Measurements from ENCODE around the gene ZNF276. TPM values are rescaled to one million over a fixed set of nuclear protein-coding genes. Genes with fewer than 3 reads are reported as not detected.
"Not testable (repeated sequence)": the region's sequence is repeated elsewhere in the genome, so short reads cannot be mapped to it uniquely, and the experiment has no call there.

Gene ZNF276
- 39.8 TPM for total RNA-seq

DNA sequence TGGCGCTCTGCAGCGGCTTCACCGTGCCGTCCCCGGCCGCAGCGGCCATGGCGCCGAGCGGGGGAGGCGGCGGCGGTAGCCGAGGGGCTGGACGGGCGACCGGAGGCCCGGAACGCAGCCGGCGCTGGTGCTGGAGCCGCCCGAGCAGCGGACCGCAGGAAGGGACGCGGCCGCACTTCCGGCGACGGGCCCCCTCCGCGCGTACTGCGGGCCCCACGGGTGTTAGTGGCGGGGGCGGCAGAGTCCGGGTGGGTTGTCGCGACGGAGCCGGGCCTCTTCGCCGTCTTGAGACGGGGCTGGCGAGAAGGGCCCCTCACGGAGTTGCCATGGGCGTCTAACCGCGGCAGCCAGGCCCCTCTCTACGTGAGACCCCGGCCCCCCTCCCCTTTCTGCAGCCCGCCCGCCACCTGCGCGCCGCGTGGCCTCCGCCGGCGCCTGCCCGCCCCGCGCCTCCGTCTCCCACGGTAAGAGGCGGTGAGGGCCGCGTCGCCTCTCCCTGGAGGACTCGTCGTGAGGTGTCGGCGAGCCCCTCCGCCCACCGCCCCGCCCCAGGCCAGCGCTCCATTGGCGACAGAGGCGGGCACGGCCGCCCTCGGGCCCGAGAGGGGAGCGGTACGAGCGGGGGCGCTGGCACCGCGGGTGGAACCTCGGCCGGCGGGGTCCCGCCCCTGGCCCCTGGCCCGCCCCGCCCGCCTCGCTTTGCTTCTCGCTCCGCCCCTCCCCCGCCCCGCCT is at the start of gene ZNF276, which contains the start of gene VPS9D1:
Gene ZNF276 (plus strand): TSS at position 725 of the 733 bp plus-strand sequence. CDS start 104 bp downstream, outside the sequence.
Gene VPS9D1 (minus strand): TSS at position 86 of the 733 bp plus-strand sequence. CDS start 37 bp downstream, at position 49.
- DNase-seq (ENCODE audit: low spot score) (peak; percentile 92), ATAC-seq (peak; percentile 83)
- intact Hi-C loops (cut with DNase I) = no loop called here

DNA sequence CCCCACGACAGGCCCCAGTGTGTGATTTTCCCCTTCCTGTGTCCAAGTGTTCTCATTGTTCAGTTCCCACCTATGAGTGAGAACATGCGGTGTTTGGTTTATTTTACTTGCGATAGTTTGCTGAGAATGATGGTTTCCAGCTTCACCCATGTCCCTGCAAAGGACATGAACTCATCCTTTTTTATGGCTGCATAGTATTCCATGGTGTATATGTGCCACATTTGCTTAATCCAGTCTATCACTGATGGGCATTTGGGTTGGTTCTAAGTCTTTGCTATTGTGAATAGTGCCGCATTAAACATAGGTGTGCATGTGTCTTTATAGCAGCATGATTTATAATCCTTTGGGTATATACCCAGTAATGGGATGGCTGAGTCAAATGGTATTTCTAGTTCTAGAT is 49.8 kb upstream of the ZNF276 start:
- DNase-seq (ENCODE audit: low spot score); intact Hi-C loops (cut with DNase I); ATAC-seq: not testable (repeated sequence)

DNA sequence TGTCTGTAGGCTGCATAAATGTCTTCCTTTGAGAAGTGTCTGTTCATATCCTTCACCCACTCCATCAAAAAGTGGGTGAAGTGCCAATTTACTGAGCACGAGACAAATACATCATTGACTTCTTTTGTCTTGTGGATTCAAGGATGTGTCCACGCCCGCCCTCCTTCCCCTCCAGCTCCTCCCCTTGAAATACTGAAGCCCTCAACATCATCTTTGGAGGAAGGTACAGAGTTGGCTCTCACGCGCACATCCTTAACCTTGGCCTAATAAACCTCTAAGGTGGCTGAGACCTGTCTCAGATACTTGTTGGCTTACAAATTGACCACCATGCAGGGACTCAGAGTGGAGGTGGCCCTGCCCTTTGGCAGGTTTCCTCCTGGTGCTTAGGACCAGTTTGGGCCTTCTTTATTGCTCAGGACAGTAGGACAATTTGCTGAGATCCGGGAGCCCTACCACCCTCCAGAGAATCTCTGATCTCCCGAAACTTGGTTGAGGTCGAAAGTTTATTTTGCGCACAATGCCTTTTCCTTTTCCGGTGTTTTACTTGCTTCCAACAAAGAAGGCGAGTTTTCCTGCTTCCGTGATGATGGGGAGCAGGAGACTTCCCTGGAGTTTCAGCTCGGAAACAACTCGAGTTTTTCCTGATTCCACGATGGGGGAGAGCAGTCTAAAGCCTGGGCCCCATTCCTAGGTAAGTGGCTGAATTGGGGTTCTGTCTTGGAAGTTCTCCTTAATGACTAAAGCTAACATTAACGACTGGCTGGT is 49.0 kb upstream of the ZNF276 start:
- intact Hi-C loops (cut with DNase I) = no loop called here
- no peak for ATAC-seq
- DNase-seq (ENCODE audit: low spot score) = no peak

GRCh38 chr16:89678258-89678657 is 43.1 kb upstream of the ZNF276 start:
- DNase-seq (ENCODE audit: low spot score) = no peak
- no peak for ATAC-seq
- intact Hi-C loops (cut with DNase I) = no loop called here

GRCh38 chr16:89685916-89686315 is 35.4 kb upstream of the ZNF276 start:
- ATAC-seq (peak; percentile 14), DNase-seq (ENCODE audit: low spot score) (no peak)
- intact Hi-C loops (cut with DNase I) = no loop called here

DNA sequence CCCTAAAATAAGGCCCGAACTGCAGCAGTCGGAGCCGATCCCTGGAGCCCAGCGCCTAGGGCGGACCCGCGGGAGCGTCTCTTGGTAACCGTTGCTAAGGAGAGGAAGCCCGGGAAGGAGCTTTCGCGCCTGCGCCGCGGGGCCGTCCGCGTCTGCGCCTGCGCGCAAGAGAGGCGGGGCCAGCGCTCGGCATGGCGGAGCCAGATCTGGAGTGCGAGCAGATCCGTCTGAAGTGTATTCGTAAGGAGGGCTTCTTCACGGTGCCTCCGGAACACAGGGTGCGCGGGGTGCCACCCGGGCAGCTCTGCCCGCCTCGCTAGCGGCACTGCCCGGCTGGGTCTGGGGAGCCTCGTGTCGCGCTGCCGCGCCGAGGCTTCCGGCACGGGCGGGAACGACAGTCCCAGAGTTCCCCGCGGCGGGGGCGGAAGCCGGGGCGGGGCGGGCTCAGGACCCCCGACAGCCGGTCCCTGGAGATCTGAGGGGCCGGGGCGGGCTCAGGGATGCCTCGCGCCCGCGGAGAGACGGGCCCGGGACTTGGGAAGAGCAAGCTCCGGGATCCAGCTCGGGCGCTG is 34.7 kb upstream of the ZNF276 start, which contains the start of gene CDK10:
Gene CDK10 (plus strand): TSS at position 170 of the 572 bp plus-strand sequence. CDS start 22 bp downstream, at position 192.
- ATAC-seq (peak; percentile 97), DNase-seq (ENCODE audit: low spot score) (peak; percentile 94)
- intact Hi-C loops (cut with DNase I) = no loop called here

DNA sequence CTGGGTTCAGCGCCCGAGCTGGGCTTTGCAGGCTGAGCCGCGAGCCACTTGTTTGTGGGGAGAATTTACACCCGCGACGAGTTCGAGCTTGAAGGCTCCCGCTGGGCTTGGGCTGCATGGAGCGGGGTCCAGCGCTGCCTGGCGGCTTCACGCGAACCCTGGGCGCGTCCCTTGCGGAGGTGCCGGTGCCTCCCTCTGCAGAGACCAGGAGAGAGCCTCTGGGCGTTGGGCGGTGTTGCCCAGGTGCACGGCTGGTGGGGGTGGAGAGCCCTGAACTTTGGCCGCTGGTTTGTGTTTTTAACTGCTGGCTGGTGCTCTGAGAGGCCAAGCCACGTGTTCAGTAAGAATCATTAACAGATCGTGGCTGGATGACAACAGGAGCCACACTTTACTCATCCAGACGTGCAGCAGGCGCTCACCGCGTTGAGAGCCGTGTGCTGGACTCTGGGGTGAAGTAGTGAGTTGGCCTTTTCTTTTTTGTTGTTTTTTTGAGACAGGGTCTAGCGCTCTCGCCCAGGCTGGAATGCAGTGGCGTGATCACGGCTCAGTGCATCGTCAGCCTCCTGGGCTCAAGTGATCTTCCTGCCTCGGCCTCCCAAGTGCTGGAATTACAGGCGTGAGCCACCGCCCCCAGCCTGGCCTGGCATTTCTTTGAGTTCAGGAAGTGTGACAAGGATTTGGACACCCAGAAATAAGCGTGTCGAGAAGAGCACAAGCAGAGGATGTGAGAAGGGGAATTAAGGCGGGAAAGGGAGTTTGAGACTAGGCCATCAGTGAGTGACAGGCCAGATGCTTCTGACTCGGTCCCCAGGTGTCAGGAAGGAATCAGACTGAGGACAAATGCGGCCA is 34.0 kb upstream of the ZNF276 start:
- DNase-seq (ENCODE audit: low spot score) (no peak), ATAC-seq (peak; percentile 26)
- intact Hi-C loops (cut with DNase I) = no loop called here

DNA sequence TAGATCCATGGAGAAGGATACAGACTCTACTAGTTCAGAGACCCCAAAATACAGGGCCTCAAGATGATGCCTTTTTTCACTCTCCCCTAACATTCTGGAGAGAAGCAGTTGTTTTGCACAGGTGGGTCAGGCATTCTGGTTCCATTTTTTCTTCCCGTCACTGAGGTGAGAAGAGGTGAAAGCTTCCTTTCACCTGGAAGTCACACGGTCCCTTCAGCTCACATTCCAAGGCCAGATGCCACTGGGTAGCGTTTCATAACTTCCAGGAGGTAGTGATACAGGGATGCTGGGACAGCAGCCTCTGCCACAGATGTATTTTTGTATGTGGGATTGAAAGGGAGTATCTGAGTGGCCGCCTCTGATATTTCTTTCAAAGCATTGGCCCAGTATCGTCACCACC is 32.9 kb upstream of the ZNF276 start:
- ATAC-seq (no peak), DNase-seq (ENCODE audit: low spot score) (no peak)
- intact Hi-C loops (cut with DNase I) = no loop called here

GRCh38 chr16:89689142-89689541 is 32.2 kb upstream of the ZNF276 start:
- intact Hi-C loops (cut with DNase I) = no loop called here
- no peak for DNase-seq (ENCODE audit: low spot score)
- no peak for ATAC-seq

DNA sequence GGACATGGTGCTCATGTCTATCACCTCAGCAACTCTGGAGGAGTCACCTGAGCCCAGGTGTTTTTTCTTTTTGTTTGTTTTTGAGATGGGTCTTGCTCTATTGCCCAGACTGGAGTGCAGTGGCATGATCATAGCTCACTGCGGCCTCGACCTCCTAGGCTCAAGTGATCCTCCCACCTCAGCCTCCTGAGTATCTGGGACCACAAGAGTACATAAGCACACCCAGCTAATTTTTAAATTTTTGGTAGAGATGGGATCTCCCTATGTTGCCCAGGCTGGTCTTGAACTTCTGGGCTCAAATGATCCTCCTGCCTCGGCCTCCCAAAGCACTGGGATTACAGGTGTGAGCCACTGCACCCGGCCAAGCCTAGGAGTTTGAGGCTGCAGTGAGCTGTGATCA is 31.7 kb upstream of the ZNF276 start:
- intact Hi-C loops (cut with DNase I); DNase-seq (ENCODE audit: low spot score); ATAC-seq: not testable (repeated sequence)

GRCh38 chr16:89690392-89690901 is 30.9 kb upstream of the ZNF276 start:
- ATAC-seq = no peak
- intact Hi-C loops (cut with DNase I) = no loop called here
- DNase-seq (ENCODE audit: low spot score) = no peak

DNA sequence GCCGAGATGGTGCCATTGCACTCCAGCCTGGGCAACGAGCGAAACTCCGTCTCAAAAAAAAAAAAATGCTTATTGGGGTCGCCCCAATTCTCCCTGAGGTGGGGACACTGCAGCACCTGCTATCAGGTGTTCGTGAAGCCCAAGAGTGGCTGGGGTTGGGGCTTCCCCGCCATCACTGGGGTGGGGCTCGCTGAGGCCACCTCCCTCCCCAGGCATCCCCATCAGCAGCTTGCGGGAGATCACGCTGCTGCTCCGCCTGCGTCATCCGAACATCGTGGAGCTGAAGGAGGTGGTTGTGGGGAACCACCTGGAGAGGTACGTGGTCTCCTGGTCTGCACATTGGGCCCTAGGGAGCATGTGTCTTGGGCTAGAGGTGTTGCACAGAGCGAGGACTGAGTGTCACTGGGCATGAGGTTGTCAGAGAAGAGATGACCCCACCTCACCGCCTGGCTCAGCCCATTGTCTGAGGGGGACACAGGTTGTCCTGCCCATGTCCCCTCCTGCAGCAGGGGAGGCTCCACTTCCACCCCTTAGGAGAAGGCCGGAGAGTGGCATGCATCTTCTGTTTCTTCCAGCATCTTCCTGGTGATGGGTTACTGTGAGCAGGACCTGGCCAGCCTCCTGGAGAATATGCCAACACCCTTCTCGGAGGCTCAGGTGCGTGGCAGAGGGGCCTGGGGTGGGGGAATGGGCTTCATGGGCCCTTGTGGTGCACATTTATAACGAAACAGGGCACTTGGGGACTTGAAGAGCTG is 29.9 kb upstream of the ZNF276 start:
- DNase-seq (ENCODE audit: low spot score) (no peak), ATAC-seq (no peak)

DNA sequence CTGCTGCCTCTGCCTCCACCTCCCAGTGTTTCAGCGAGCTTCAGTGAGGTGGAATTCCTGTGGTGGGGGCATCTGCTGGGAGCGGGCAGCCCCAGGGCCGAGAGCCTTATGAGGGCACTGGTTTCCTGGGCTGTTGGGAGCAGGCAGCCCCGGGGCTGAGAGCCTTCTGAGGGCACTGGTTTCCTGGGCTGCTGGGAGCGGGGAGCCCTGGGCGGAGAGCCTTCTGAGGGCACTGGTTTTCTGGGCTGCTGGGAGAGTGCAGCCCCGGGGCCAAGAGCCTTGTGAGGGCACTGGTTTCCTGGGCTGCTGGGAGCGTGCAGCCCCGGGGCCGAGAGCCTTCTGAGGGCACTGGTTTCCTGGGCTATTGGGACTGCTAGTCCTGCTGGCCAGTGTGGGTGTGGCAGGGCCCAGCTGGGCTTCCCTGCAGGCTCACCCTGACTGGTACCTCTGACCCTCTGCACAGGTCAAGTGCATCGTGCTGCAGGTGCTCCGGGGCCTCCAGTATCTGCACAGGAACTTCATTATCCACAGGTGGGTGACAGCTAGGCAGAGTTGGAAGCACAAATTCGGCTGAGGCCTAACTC is 29.3 kb upstream of the ZNF276 start:
- no peak for ATAC-seq
- intact Hi-C loops (cut with DNase I) = no loop called here
- no peak for DNase-seq (ENCODE audit: low spot score)

More for the DNA sequence above, 29.9 kb upstream of the ZNF276 start:
- intact Hi-C loops (cut with DNase I) = no loop called here

DNA sequence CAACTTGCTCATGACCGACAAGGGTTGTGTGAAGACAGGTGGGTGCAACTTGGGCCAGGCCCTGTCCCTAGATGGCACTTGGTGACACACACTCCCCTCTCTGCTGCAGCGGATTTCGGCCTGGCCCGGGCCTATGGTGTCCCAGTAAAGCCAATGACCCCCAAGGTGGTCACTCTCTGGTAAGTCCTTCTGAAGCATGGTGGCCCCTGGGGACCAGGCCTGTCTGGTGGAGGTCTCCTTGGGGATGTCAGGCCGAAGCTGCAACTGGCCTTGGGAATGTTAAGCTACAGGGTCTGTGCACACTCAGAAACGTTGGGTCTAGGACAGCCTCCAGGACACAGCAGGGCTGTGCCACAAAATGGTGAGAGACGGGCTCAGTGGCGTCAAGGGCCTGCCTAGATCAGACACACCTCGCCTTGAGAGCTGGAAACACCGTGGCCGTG is 28.0 kb upstream of the ZNF276 start:
- ATAC-seq (no peak), DNase-seq (ENCODE audit: low spot score) (no peak)
- intact Hi-C loops (cut with DNase I) = no loop called here

- no peak for ATAC-seq
- DNase-seq (ENCODE audit: low spot score) = no peak
- intact Hi-C loops (cut with DNase I) = no loop called here
Observed at GRCh38 chr16:89693931-89694783, 27.2 kb upstream of the ZNF276 start.

GRCh38 chr16:89694784-89695085 is 26.6 kb upstream of the ZNF276 start:
- ATAC-seq; DNase-seq (ENCODE audit: low spot score); intact Hi-C loops (cut with DNase I): not testable (repeated sequence)
